CD4-positive, alpha-beta T cell treated with Interleukin-4 for 1 hour (primary cell): ENCODE data around the gene MATR3.
"Not testable (repeated sequence)": the region's sequence is repeated elsewhere in the genome, so short reads cannot be mapped to it uniquely, and the experiment has no call there.

Experiments
- DNase-seq, 2 donors: peaks; one replicate each; pipeline ENCODE4 v3.0.0-alpha.2; 2020 to 2022

The MATR3 gene

GRCh38 chr5:139297439-139298133 lies 4.0 kb downstream of the MATR3 start:
- DNase-seq = no peak

- DNase-seq = no peak
Measured at GRCh38 chr5:139298242-139298641, 4.7 kb downstream of the MATR3 start.

GRCh38 chr5:139299486-139299885 lies 5.9 kb downstream of the MATR3 start:
- DNase-seq = peak in 1 of 2 donors; percentile 38

- no peak for DNase-seq
Measured at GRCh38 chr5:139301808-139302499, 8.4 kb downstream of the MATR3 start.

GRCh38 chr5:139304391-139305324 lies 11.1 kb downstream of the MATR3 start:
- DNase-seq = no peak

- DNase-seq = peak in 1 of 2 donors; percentile 43
Measured at GRCh38 chr5:139306197-139306596, 12.7 kb downstream of the MATR3 start.

- DNase-seq = no peak
Measured at GRCh38 chr5:139306628-139307379, 13.3 kb downstream of the MATR3 start.

GRCh38 chr5:139308797-139309196 lies 15.3 kb downstream of the MATR3 start:
- DNase-seq = no peak

- not testable (repeated sequence) for DNase-seq
Measured at GRCh38 chr5:139310715-139311186, 17.2 kb downstream of the MATR3 start.

GRCh38 chr5:139312075-139312474 lies 18.5 kb downstream of the MATR3 start:
- no peak for DNase-seq

- no peak for DNase-seq
Measured at GRCh38 chr5:139314276-139314675, 20.7 kb downstream of the MATR3 start.

GRCh38 chr5:139315056-139315615 lies 21.6 kb downstream of the MATR3 start:
- no peak for DNase-seq

- no peak for DNase-seq
Measured at GRCh38 chr5:139335811-139336210, 42.3 kb downstream of the MATR3 start.

GRCh38 chr5:139340051-139340450 lies 46.5 kb downstream of the MATR3 start:
- DNase-seq = no peak

GRCh38 chr5:139341187-139341688 lies 47.7 kb downstream of the MATR3 start:
- DNase-seq = no peak

- DNase-seq = peak; percentile 98
Measured at GRCh38 chr5:139341689-139342422, 48.3 kb downstream of the MATR3 start, which contains the start of gene PAIP2. PAIP2 (plus strand) TSS chr5:139341854; CDS start chr5:139363785, 21,931 bp downstream.

GRCh38 chr5:139342423-139342723 lies 48.8 kb downstream of the MATR3 start:
- no peak for DNase-seq

GRCh38 chr5:139343476-139343875 lies 49.9 kb downstream of the MATR3 start:
- no peak for DNase-seq

- DNase-seq = no peak
Measured at GRCh38 chr5:139344177-139344576, 50.6 kb downstream of the MATR3 start.

GRCh38 chr5:139345442-139345841 lies 51.9 kb downstream of the MATR3 start:
- not testable (repeated sequence) for DNase-seq

- DNase-seq = not testable (repeated sequence)
Measured at GRCh38 chr5:139347863-139348262, 54.3 kb downstream of the MATR3 start.
